ENCODE data around the gene MTM1. TPM values are rescaled to one million over a fixed set of nuclear protein-coding genes. Genes with fewer than 3 reads are reported as not detected.
A peak's percentile ranks its signal among the peaks of the same experiment; 100 is the strongest.

The MTM1 gene
- total RNA-seq, 1 donor from 2014 or later, result 8.8 TPM

DNA sequence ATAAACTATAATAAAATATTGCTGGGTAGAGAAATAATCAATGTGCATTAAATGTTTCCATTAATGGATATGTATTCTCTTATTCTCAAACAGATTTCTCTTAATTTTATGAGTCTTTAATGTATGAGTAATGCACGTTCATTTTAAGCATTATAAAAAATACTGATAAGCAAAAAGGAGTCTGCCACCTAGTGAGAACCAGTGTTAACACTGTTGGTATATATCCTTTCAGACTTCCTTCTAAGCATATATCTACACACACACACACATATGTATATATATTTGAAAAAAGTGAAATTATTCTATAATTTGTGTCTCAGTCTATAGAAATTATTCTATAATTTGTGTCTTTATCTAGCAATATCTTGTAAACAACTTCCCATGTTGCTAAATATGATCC is 74.8 kb downstream of the MTM1 start:
- intact Hi-C loops (cut with DNase I), result no loop called here

DNA sequence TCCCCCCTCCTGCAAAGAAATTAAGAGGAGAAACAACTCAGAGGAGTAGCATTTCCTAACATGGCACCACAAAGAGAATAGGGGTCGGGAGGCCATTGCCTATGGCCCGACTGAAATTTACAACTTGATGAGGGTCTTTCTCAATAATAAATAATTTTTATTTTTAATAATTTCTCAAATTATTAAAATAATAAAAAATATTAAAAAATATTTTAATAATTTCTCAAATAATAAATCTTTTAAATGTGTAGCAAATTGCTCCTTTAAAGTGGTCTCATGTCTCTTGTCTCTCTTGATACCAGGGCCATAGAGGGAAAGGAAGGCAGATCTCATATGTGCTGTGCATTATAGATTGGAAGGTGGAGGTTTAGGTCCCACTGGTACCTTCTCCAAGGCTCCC is 75.5 kb downstream of the MTM1 start:
- ATAC-seq (no peak), DNase-seq (ENCODE audit: missing footprints) (no peak)
- intact Hi-C loops (cut with DNase I), result no loop called here

More for the DNA sequence above, 74.8 kb downstream of the MTM1 start:
- no peak for DNase-seq (ENCODE audit: missing footprints)
- no peak for ATAC-seq

DNA sequence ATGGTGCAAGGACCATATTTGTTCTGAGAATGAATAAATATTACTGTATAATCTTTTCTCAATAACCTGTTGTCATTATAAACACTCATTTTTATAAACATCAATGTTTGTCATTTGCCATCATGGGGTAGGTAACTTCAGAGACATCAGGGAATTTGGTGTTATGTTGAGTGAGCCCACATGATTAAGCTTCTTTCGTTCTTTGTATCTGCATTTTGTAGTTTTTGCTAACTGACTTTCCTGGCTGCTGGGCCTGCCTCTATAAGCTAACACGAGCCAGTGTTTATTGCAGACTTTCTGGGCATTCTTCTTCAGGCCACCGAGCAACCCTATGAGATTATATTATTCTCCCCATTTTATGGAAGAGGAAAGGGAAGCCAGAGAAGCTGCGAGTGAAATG is 76.0 kb downstream of the MTM1 start:
- ATAC-seq (no peak), DNase-seq (ENCODE audit: missing footprints) (no peak)
- intact Hi-C loops (cut with DNase I), result no loop called here

DNA sequence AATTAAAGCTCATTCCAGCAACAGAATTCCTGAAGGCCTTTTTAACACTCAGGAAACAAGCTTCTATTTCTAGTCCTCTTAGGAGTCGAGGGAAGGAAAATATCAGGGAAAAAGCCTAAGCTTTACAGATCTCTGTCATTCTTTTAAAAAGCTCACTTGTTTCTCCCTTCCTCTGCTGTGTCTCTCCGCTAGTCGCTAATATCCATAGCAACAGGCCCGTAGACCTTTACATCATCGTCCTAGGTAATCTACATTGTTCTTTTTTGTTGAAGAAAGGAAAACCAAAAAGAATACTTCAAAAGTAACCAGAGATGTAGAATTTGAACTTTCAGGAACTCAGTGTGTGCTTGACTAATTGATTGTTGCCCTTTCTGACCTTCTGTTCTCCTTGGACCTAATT is 78.9 kb downstream of the MTM1 start:
- ATAC-seq, result no peak
- DNase-seq (ENCODE audit: missing footprints), result no peak

DNA sequence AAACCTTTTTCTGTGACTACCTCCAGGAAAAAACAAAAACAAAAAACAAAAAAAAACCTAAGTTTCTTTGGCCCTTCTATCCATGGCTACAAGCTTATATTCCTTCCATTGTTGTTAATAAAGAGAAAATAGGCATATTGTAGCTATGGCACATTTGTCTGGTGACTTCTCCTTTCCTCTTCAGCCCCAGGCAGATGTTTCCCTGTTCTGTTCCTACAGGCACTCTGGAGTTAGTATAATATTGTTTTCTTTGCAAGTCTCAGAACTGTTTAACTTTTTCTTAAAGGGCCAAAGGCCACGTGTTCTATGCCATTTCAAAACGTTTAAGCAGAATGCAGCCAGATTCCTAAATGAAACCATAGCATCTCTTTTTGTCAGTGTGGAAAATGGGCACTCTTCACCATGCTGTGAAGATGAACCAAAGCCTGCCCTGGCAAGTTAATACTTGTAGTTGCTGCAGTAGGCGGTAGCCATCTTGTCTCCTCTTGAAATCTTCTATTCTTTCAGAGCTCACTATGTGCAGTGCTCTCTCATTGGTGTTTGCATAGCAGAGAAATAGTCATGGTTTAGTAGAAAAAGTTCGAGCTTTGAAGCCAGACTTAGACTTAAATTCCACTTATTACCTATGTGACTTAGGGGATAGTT is 80.0 kb downstream of the MTM1 start:
- DNase-seq (ENCODE audit: missing footprints) (no peak), ATAC-seq (no peak)
- intact Hi-C loops (cut with DNase I), result no loop called here

More for the DNA sequence above, 78.9 kb downstream of the MTM1 start:
- intact Hi-C loops (cut with DNase I), result no loop called here

DNA sequence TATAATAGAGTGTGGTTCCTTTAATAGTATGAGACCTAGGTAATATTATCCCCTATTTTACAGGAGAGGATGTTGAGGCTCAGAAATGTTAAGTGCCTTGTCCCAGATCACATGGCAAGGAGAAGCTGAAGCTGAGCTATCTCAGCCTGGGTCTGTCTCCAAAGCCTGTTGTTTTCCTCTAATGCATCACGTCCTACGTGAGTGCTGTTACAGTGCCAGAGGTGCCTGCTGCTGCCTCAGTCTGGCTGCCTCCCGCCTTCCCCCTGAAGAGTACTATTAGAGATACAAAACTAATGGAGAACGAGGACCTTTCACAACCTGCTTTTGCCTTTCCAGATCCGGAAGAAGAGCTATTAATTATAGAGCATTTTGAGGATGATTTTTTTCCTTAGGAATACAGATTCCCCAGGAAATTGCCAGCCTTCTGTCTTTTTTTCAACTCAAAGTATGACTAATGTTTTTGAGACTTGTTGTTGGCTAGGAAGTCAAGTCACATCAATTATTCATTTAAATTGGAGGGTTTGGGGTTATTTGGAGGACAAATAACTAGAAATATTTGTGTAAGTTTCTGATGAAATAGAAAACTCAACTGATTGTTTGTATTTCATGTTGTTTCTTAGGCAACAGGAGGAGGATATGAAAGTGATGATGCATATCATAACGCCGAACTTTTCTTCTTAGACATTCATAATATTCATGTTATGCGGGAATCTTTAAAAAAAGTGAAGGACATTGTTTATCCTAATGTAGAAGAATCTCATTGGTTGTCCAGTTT is 80.9 kb downstream of the MTM1 start:
- DNase-seq (ENCODE audit: missing footprints) (peak; percentile 42), ATAC-seq (peak; percentile 16)
- intact Hi-C loops (cut with DNase I), result no loop called here

DNA sequence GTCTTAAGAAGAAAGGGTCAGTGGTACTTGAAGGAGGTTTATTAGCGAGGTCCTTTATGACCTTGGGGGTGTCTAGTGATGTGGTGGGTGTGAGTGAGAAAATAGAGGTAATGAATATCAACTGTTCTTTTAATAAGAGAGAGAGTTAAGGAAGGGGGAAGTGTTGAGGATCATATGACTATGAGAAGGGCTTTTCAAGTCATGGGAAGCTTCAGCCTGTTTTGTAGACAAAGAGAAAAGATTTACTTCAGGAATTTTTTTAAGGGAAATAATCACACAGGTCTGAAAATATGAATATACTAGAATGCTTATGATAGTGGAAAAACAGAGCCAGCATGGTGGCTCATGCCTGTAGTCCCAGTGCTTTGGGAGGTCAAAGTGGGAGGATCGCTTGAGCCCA is 83.5 kb downstream of the MTM1 start:
- DNase-seq (ENCODE audit: missing footprints) (no peak), ATAC-seq (no peak)
- intact Hi-C loops (cut with DNase I), result no loop called here

DNA sequence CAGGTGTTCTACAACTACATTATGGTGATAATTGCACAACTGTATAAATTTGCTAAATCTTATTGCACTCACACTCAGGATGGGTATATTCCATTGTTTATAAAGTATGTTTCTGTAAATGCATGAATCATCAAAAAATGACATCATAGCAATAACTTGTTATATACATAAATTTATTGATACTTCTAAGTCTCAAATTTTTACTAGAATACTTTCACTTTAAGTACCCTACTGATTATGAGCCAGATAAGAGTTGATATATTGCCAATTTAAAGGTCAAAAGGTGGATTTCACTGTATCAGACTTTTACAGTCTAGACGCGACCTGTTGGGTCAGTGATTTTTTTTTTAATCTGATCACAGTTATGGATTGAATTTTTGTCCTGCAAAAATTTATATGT is 87.4 kb downstream of the MTM1 start:
- intact Hi-C loops (cut with DNase I), result no loop called here
- no peak for DNase-seq (ENCODE audit: missing footprints)
- ATAC-seq, result no peak

DNA sequence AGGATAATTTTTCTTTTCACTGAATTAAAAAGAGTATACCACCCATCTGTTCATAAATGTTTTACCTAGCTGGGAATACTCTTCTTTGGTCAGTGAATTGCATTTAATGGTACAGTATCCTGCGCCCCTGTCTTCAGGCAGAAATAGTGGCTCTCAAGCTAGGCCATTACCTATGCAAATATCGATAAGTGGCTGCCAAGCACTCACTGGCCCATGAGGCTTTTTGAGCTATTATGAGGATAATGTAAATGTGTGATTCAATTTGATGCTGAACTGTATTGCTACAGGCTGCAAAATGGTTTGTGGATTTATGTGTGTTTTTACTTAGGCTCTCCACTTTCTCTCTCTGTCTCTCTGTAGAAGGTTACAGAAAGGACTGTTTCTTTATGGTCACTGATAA is 94.7 kb downstream of the MTM1 start:
- intact Hi-C loops (cut with DNase I), result no loop called here
- no peak for DNase-seq (ENCODE audit: missing footprints)
- no peak for ATAC-seq

DNA sequence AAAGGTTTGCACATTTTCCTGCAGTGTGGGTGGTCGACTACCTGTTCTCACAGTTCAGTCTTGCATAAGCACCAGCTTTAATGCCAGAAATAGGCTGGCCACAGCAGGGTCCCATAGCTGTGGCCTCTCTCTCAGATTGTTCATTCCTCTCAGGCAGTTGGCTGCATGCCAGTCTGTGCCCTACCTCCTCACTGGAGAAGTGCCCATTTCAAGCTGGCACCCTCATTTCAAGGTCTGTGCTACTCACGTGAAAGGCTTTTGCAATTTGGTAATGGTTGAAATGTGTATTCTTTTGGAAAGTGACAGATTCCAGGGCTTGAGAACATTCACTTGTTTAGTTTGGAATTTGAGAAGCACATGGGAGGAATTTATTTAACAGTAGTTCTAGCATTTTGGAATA is 95.9 kb downstream of the MTM1 start:
- intact Hi-C loops (cut with DNase I), result no loop called here
- peak; percentile 65 for DNase-seq (ENCODE audit: missing footprints)
- no peak for ATAC-seq

DNA sequence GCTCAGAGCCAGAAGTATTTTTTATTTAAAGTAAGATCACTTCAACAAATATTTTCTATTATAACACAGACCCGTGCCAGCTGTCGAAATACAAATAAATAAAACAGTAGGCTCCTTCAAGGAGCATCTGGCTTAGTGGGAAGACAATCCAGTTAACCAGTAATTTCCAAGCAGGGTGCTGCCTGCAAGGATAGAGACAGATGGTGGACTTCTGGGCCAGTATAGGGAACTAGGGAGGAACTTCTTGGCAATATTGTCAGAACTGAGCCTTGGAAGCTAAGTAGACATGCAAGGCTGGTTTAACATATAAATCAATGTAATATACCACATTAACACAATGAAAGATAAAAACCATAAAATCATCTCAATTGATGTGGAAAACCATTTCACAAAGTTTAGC is 107.8 kb downstream of the MTM1 start:
- ATAC-seq (no peak), DNase-seq (ENCODE audit: missing footprints) (no peak)
- intact Hi-C loops (cut with DNase I), result no loop called here

DNA sequence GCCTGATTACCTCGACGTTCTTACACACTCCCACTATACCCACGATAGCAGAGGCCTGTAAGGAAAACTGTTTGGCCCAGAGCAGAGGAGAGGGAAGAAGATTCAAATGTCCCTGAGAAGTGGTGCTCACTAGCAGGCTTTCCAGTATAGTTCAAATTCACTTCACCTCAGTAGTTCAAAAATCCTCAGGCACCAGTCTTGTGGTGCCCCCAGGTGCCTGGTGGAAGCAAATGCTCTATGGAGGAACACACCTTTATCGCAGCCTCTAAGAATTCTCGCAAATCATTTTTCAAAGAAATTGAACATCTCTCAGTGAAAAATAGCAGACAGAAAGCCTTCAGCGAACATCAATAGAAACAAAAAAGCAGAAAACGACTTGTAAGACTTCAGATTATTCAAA is 112.6 kb downstream of the MTM1 start:
- intact Hi-C loops (cut with DNase I), result loop anchor here (5.0 kb wide), 1 partner anchor 36 kb away; no protein-coding TSS in a partner anchor
- no peak for ATAC-seq

DNA sequence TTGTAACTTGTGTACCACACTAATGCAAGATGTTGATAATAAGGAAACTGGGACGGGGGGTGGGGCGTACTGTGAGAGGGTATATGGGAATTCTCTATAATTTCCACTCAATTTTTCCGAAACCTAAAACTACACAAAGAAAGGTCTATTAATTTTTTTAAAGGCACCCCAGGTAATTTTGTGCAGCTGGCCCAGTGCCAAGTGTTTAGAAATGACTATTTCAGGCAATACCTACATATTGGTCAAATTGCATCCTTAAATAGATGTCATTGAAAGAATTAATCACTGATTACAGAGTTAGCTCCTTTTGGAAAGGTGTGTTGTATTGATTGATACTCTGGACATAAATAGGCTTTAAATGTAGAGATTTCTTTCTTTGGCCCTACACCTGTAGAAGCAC is 114.7 kb downstream of the MTM1 start:
- intact Hi-C loops (cut with DNase I), result loop anchor here (5.0 kb wide), 1 partner anchor 34 kb away; no protein-coding TSS in a partner anchor
- ATAC-seq, result no peak

More for the DNA sequence above, 112.6 kb downstream of the MTM1 start:
- no peak for DNase-seq (ENCODE audit: missing footprints)

DNA sequence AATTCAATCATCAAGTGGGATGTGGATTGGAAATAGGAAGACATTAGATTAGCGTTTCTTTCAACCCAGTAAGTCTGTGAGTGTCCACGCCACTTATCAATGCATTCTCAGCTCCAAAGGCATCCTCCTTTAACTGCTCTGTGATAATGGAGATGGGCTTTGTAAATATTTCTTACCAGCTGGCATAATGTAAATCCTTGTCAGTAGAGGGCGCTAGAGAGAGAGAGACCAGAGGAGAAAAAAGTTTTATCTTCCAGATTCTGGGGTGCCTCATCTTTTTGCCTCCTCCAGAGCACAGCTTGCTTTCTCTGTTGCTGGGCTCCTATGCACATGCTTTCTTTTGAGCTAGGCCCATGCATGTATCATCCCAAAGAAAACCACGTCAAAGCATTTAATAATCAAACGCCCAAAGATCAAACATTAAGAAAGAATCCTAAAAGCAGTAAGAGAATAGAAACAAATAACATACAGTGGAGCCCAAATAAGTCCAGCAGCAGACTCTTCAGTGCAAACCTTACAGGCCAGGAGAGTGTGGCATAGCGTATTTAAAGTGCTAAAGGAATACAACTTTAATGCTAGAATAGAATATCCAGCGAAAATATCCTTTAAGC is 115.2 kb downstream of the MTM1 start:
- no peak for ATAC-seq
- intact Hi-C loops (cut with DNase I), result loop anchor here (5.0 kb wide), 1 partner anchor 34 kb away; no protein-coding TSS in a partner anchor
- DNase-seq (ENCODE audit: missing footprints), result no peak

More for the DNA sequence above, 114.7 kb downstream of the MTM1 start:
- no peak for DNase-seq (ENCODE audit: missing footprints)

DNA sequence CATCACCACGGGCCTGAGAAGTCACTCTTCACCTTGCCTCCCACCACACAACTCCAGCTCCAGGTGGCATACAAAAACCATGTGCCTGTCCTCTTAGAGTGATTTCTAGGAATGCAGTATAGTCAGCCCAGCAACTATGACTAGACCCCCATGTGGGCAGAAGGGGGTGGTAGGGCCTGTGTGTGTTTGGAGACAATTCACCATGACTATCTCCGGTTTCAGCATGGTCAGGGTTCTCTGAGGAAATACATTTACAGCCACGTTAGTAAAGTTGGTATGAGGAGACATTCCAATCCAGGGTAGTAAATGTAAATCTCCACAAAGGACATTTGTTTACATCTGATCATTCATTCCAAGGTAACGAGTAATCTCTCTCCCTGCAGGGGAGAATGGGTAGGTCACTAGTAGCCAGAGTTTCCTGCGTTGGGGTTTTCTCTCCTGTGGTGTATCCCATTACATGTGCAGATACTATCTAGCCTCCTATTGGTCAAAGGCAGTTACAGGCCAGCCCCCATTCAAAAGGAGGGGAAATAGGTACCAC is 120.6 kb downstream of the MTM1 start:
- DNase-seq (ENCODE audit: missing footprints) (no peak), ATAC-seq (no peak)
- intact Hi-C loops (cut with DNase I), result no loop called here

DNA sequence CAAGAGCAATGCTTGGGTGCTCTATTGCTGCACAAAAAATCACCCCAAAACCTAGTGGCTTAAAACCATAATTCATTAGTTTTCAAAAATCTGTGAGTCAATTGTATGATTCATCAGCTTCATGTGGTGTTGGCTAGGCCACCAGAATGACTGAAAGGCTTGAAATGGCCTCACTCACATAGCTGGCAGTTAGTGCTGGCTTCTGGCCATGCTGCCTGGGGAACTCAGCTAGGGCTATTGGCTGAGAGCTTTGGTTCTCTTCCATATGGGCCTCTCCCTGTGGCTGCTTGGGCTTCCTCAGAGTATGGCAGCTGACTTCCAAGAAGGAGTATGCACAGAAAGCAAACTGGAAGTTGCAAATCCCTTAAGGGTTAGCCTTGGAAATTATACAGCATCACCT is 121.7 kb downstream of the MTM1 start:
- ATAC-seq (no peak), DNase-seq (ENCODE audit: missing footprints) (no peak)
- intact Hi-C loops (cut with DNase I), result no loop called here

DNA sequence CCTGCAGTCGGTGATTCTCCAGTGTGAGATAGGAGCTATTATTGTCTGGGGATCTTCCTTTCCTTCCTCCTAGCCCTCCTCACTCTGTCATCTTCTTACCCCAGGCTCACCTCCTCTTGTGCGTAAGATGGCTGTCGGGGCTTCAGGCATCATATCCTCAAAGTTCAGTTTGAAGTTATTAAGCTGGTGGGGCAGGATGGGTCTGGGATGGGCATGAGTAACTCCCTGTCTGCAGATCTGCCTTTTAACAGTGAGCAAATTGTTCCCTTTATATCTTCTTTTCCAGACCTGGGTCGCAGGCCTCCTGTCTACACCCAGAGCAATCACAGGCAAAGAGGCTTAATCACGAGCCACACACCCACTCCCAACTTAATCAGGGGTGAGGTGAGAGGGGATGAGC is 123.9 kb downstream of the MTM1 start:
- ATAC-seq, result no peak
- intact Hi-C loops (cut with DNase I), result no loop called here
- no peak for DNase-seq (ENCODE audit: missing footprints)

DNA sequence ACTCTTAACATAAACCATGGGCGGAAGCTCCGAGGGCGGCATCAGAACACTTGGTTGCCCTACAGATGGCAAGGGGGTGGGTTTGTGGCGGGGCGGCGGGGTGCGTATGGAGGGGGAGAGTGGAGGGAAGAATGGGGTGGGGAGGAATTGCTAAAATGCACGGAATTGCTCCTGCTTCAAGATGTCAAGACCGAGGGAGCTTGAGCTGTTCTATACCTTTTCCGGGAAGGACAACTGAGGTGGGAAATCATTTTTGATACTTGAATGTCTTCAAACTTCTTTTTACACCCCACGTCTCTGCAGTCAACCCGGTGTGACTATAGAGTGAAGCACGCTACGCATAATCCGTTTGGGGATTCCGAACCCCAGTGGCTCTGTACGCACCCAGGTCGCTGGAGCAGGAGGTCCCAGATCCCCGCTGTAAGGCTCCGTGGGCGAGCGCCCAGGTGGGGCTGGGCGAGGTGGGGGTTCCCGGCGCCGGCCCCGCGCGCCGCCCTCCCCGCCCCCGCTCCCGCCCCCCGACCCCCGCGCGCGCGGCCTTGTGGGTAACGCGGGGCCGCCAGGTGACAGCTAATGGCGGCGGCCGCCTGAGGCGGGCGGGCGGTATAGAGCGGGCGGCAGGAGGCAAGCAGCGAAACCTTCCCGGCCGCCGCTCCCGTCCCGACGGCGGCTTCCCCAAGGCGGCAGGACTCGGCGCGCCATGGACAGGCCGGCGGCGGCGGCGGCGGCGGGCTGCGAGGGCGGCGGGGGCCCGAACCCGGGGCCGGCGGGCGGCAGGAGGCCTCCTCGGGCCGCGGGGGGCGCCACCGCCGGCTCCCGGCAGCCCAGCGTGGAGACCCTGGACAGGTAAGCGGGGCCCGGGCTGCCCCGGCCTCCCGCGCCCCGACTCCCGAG is 124.7 kb downstream of the MTM1 start, which contains the start of gene MTMR1:
Gene MTMR1 (plus strand): TSS at position 566 of the 894 bp plus-strand sequence. CDS start 135 bp downstream, at position 701.
- intact Hi-C loops (cut with DNase I), result no loop called here
- ATAC-seq, result peak; percentile 71
- peak; percentile 69 for DNase-seq (ENCODE audit: missing footprints)
